GM20000 (cell line): Measurements from ENCODE around the gene MYH15.

Source experiments
- DNase-seq: peaks from one replicate; pipeline ENCODE4 v3.0.0; 2012; ENCODE audit warnings: low spot score
- TF ChIP-seq, protein P1 (sequence below): IDR thresholded peaks from 2 replicates; pipeline ENCODE4 v1.5.1; 2012; ENCODE audit warnings: mild to moderate bottlenecking, control low read depth; ENCODE audit errors: extremely low read depth, missing control alignments

Gene MYH15

DNA sequence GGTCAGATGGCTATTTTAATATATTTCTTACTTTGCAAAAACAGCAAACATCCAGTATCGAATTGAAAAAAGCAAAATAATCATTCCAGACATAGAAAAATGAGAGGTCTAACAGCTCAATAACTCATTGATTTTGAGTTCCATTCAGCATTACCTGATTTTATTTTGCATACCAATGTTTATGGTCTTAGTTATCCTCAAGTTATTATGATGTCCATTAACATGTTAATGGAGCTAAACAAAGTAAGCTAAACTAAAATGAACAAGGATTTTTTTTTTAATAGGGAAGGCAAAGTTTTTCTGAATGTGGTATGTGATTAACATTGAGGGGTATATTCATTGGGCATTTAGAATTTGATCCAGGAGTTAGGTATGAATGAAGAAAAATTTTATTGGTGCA, 13.1 kb downstream of the MYH15 start:
- TF ChIP-seq, protein P1, sequence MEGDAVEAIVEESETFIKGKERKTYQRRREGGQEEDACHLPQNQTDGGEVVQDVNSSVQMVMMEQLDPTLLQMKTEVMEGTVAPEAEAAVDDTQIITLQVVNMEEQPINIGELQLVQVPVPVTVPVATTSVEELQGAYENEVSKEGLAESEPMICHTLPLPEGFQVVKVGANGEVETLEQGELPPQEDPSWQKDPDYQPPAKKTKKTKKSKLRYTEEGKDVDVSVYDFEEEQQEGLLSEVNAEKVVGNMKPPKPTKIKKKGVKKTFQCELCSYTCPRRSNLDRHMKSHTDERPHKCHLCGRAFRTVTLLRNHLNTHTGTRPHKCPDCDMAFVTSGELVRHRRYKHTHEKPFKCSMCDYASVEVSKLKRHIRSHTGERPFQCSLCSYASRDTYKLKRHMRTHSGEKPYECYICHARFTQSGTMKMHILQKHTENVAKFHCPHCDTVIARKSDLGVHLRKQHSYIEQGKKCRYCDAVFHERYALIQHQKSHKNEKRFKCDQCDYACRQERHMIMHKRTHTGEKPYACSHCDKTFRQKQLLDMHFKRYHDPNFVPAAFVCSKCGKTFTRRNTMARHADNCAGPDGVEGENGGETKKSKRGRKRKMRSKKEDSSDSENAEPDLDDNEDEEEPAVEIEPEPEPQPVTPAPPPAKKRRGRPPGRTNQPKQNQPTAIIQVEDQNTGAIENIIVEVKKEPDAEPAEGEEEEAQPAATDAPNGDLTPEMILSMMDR = no peak
- DNase-seq = no peak

DNA sequence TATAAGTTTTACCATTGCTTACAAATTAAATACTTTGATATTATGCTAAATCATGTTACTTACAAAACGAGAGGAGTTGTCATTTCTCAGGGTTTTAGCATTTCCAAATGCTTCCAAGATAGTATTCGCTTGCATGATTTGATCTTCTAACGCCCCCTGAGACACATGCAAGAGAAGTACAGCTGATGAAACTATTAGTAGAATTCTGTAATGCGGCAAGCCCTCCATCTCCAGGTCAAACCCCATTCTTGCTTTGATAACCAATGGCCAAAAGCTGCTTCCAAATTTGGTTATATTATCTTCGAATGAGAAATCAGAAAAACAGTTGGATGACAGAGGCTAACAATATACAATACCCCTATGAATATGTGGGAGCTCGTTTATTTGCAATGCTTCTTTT, 14.7 kb downstream of the MYH15 start:
- TF ChIP-seq, protein P1 = no peak
- no peak for DNase-seq

DNA sequence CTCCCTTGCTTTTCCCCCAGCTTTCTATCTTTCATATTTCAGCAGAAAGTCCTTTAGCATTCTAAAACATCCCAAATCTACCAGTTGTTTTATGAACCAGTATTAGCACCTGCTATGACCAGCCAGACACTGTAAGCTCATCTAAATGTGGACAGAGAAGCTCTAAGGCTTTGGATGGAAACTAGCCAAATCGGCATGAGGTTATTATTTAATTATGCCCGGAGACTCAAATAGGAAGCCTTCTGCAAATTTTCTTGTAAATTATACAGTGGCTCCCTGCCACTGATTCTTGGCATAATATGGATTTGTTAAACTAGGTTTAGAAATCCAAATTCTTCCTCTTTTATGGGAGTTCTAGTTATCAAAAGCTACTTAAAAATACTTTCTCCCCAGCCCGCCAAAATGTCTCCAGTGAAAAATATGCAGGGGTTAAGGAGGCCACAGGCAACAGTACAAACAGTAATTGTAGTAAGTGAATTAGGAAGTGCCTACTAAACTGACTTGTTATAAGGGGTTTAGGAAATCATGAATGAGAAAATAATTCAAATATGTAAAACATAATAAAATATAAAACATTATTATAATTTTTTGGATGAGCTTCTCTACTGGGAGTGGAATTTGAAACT, 15.4 kb downstream of the MYH15 start:
- TF ChIP-seq, protein P1 = no peak
- DNase-seq = no peak

DNA sequence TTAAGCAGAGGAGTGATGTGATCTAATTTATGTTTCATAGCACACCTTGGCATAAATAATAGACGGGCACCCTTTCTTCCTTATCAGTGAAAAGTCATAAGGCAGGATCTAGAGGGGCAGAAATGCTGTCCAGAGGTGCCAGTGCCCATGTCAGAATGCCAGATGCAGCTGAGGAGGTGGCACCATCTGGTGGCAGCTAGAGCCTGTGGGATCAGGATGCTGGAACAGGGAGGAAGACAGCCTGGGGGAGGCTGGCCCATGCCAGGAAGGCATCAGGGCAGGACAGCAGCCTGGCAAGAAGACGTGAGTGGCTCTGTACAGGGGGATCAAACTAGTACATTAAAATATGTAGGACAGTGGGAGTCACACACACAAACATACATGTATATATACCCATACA, 16.5 kb downstream of the MYH15 start:
- TF ChIP-seq, protein P1 = no peak
- no peak for DNase-seq

DNA sequence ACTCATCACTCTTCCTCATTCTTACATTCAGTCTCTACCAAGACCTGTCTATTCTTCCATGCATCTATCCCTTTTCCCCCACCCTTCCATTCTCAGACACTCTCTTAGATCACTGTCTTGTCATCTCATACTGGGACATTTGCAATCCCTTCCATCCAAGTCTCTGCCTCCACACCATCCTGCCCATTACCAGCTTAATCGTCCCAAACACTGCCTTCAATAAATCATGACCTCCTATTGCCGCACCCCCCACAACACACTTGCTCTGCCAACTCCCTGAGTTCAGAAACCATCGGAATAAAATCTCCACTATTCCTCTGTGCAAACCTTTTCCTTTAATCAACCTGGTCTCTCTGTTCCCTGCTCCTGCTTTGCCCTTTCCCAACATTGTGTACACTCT, 18.9 kb downstream of the MYH15 start:
- TF ChIP-seq, protein P1 = no peak
- DNase-seq = no peak

DNA sequence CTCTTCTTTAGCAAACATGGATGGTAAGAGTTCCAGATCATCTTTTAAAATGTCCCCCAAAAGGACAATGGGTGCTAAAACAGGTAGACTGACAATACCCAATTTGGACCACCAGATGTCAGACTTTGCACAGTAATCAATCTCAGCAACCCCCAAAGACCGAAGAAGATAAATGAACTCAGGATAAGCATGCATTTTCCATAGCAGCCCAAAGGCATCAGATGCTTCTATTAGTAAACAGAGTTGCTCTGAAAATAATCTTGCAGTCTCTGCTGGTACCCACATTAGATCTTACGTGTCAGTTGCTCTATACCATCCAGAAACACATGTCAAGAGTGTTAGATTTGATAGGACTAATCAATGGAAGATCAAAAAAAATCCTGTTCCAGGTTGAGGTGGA, 20.6 kb downstream of the MYH15 start:
- peak; percentile 45 for DNase-seq
- TF ChIP-seq, protein P1 = peak; percentile 50

DNA sequence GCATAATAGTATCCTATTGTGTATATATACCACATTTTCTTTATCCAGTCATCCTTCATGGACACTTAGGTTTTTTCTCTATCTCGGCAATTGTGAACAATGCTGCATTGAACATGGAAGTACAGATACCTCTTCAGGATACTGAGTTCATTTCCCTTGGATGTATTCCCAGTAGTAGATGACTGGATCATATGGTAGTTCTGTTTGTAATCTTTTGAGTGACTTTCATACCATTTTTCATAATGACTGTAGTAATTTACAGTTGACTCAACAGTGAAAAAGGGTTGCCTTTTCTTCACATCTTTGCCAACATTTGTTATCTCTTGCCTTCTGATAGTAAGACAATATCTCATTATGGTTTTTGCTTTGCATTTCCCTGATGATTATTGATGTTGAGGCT, 21.8 kb downstream of the MYH15 start:
- no peak for DNase-seq
- TF ChIP-seq, protein P1 = no peak
